Liver (tissue), 9 donors: ENCODE measurements around the gene DOCK11. TPM values are rescaled to one million over a fixed set of nuclear protein-coding genes. Genes with fewer than 3 reads are reported as not detected.
A peak's percentile ranks its signal among the peaks of the same experiment; 100 is the strongest.

Experiments used
- DNase-seq: peaks from one replicate; pipeline ENCODE4 v3.0.0-alpha.2; 2017; ENCODE audit warnings: low spot score
- H3K27ac ChIP-seq, 2 donors: one replicate each; pipeline ENCODE4 v1.7.0; 2013; ENCODE audit warnings: inconsistent platforms in 2 of 2, low read length in 2 of 2, control low read depth in 1 of 2, low read depth in 1 of 2, mild to moderate bottlenecking in 1 of 2
- H3K27me3 ChIP-seq, 4 donors: one replicate each; pipeline versions ENCODE4 v1.6.1 to v1.7.0; 2013; ENCODE audit warnings: low read length in 3 of 4, inconsistent platforms in 1 of 4, mild to moderate bottlenecking in 1 of 4, moderate library complexity in 1 of 4; ENCODE audit not compliant: control insufficient read depth in 4 of 4, insufficient read depth in 4 of 4
- H3K36me3 ChIP-seq, 4 donors: one replicate each; pipeline versions ENCODE4 v1.6.1 to v1.7.0; 2013; ENCODE audit warnings: low read length in 3 of 4, mild to moderate bottlenecking in 3 of 4, low read depth in 1 of 4, moderate library complexity in 1 of 4; ENCODE audit not compliant: control insufficient read depth in 4 of 4, insufficient read depth in 3 of 4
- H3K4me1 ChIP-seq, 4 donors: one replicate each; pipeline versions ENCODE4 v1.6.1 to v1.7.0; 2013; ENCODE audit warnings: low read length in 3 of 4, mild to moderate bottlenecking in 3 of 4, moderate library complexity in 1 of 4; ENCODE audit not compliant: control insufficient read depth in 4 of 4, insufficient read depth in 4 of 4
- H3K4me3 ChIP-seq, 3 donors: one replicate each; pipeline versions ENCODE4 v1.6.1 to v1.7.0; 2013; ENCODE audit warnings: low read length in 3 of 3, control low read depth in 1 of 3, low read depth in 1 of 3, mild to moderate bottlenecking in 1 of 3
- H3K9ac ChIP-seq, 2 donors: one replicate each; pipeline ENCODE4 v1.7.0; 2013; ENCODE audit warnings: low read length in 2 of 2, mild to moderate bottlenecking in 2 of 2, moderate library complexity in 2 of 2, control low read depth in 1 of 2, low read depth in 1 of 2
- H3K9me3 ChIP-seq, 4 donors: one replicate each; pipeline versions ENCODE4 v1.6.1 to v1.7.0; 2013; ENCODE audit warnings: low read length in 3 of 4; ENCODE audit not compliant: control insufficient read depth in 4 of 4
- EGR1 ChIP-seq, 2 donors: IDR thresholded peaks; 2 replicates each; pipeline ENCODE4 v1.6.1; 2016 to 2018; ENCODE audit warnings: antibody characterized with exemption in 2 of 2, low read depth in 2 of 2
- FOXA1 ChIP-seq: IDR thresholded peaks from 2 replicates; pipeline ENCODE4 v1.6.1; 2016; ENCODE audit warnings: antibody characterized with exemption
- FOXA2 ChIP-seq: IDR thresholded peaks from 2 replicates; pipeline ENCODE4 v1.6.1; 2016; ENCODE audit warnings: antibody characterized with exemption
- GABPA ChIP-seq, 2 donors: IDR thresholded peaks in 1 of 2; conservative IDR thresholded peaks in 1 of 2; 2 replicates each; pipeline ENCODE4 v1.6.1; 2016; ENCODE audit warnings: antibody characterized with exemption in 2 of 2, mild to moderate bottlenecking in 1 of 2, moderate library complexity in 1 of 2
- HNF4A ChIP-seq, 2 donors: conservative IDR thresholded peaks; 2 replicates each; pipeline ENCODE4 v1.6.1; 2016; ENCODE audit warnings: antibody characterized with exemption in 2 of 2, mild to moderate bottlenecking in 2 of 2
- NR2F2 ChIP-seq: IDR thresholded peaks from 2 replicates; pipeline ENCODE4 v1.6.1; 2016; ENCODE audit warnings: antibody characterized with exemption
- RAD21 ChIP-seq, 2 donors: IDR thresholded peaks; 2 replicates each; pipeline ENCODE4 v1.6.1; 2016; ENCODE audit warnings: antibody characterized with exemption in 2 of 2, mild to moderate bottlenecking in 2 of 2
- RXRA ChIP-seq, 2 donors: IDR thresholded peaks; 2 replicates each; pipeline ENCODE4 v1.6.1; 2017 to 2018; ENCODE audit warnings: antibody characterized with exemption in 2 of 2, mild to moderate bottlenecking in 1 of 2
- SP1 ChIP-seq: IDR thresholded peaks from 2 replicates; pipeline ENCODE4 v1.6.1; 2018; ENCODE audit warnings: antibody characterized with exemption, mild to moderate bottlenecking
- WGBS: extraction: QIAGEN DNeasy Blood & Tissue Kit; methylation state at CpG from one replicate; pipeline ENCODE4 v1.1.7; 2013; 5-methylcytosine and 5-hydroxymethylcytosine counted together
- polyA plus RNA-seq, 2 donors: library from polyadenylated mRNA; stranded (reverse) in 1 of 2; unstranded in 1 of 2; fragments of 200-250 nt in 1 of 2; fragments of >200 nt in 1 of 2; fragmentation: Nextera tagmentation in 1 of 2; extraction: Ambion mirVana in 1 of 2; gene quantifications; one replicate each; pipeline versions ENCODE4 v1.2.1 to v1.2.3, GENCODE V29; 2013 to 2015
- total RNA-seq, 2 donors: library from RNA; depleted of rRNA; stranded (reverse); fragments of >200 nt; gene quantifications; one replicate each; pipeline ENCODE4 v1.2.3, GENCODE V29; 2014
- TF ChIP-seq, protein P1 (sequence below): fragments of 150-350 bp; IDR thresholded peaks from 2 replicates; pipeline ENCODE4 v1.5.1; 2017; ENCODE audit warnings: improper control_type of control experiment, low read depth, low read length; ENCODE audit not compliant: missing input control
- TF ChIP-seq, protein P2 (sequence below): IDR thresholded peaks from 2 replicates; pipeline ENCODE4 v1.6.1; 2016; ENCODE audit warnings: antibody characterized with exemption
- TF ChIP-seq, protein P3 (sequence below): IDR thresholded peaks from 2 replicates; pipeline ENCODE4 v1.6.1; 2016; ENCODE audit warnings: antibody characterized with exemption
- TF ChIP-seq, protein P4 (sequence below): IDR thresholded peaks from 2 replicates; pipeline ENCODE4 v1.6.1; 2016; ENCODE audit warnings: antibody characterized with exemption, mild to moderate bottlenecking
- donor health status: healthy.
- donor health status: healthy.
- donor health status: healthy.
- donor health status: healthy.
- donor health status: healthy.

Gene DOCK11
- total and polyA plus RNA-seq, 4 donors = 1.3 to 9.3 (median 3.7) TPM

DNA sequence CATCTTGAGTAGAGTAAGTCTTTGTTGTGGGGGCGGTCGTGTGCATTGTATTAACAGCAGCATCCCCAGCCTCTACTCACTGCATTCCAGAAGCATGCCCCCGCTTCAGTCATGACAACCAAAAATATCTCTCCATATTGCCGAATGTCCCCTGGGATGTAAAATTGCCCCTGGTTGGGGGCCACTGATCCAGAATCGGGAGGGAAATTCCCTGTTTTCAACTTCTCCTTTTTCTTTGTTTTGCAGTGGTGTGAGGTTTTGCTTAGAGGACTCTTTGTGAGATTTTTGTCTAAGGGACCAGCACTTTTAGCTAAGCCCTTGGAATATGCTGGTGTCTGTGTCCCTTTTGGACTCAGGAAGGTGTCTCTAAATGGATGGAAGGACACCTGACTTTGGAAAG, 228.8 kb downstream of the DOCK11 start:
- no peaks in the 10 kb centered on the region for H3K36me3 ChIP-seq
- no peak for DNase-seq
- TF ChIP-seq FOXA1 = no peak
- TF ChIP-seq RAD21 (IDR thresholded peaks at IDR 0.05) = no peak
- TF ChIP-seq, protein P1, sequence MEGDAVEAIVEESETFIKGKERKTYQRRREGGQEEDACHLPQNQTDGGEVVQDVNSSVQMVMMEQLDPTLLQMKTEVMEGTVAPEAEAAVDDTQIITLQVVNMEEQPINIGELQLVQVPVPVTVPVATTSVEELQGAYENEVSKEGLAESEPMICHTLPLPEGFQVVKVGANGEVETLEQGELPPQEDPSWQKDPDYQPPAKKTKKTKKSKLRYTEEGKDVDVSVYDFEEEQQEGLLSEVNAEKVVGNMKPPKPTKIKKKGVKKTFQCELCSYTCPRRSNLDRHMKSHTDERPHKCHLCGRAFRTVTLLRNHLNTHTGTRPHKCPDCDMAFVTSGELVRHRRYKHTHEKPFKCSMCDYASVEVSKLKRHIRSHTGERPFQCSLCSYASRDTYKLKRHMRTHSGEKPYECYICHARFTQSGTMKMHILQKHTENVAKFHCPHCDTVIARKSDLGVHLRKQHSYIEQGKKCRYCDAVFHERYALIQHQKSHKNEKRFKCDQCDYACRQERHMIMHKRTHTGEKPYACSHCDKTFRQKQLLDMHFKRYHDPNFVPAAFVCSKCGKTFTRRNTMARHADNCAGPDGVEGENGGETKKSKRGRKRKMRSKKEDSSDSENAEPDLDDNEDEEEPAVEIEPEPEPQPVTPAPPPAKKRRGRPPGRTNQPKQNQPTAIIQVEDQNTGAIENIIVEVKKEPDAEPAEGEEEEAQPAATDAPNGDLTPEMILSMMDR = no peak
- TF ChIP-seq HNF4A (conservative IDR thresholded peaks at IDR 0.05) = no peak
- TF ChIP-seq GABPA (IDR thresholded peaks at IDR 0.05 in 1 of 2, conservative IDR thresholded peaks at IDR 0.05 in 1 of 2) = no peak
- TF ChIP-seq FOXA2 = no peak
- TF ChIP-seq, protein P2, sequence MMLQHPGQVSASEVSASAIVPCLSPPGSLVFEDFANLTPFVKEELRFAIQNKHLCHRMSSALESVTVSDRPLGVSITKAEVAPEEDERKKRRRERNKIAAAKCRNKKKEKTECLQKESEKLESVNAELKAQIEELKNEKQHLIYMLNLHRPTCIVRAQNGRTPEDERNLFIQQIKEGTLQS = no peak
- no peak overlapping the region for H3K9ac ChIP-seq
- 90% methylated on average over 5 of the region's 5 CpGs for WGBS
- peaks cover 9 to 28% (median 22%) of the 10 kb centered on the region in 4 donors for H3K4me1 ChIP-seq
- no peak overlapping the region for H3K27ac ChIP-seq
- H3K4me3 ChIP-seq = no peak overlapping the region
- no peaks in the 10 kb centered on the region for H3K27me3 ChIP-seq
- H3K9me3 ChIP-seq = no peaks in the 10 kb centered on the region

DNA sequence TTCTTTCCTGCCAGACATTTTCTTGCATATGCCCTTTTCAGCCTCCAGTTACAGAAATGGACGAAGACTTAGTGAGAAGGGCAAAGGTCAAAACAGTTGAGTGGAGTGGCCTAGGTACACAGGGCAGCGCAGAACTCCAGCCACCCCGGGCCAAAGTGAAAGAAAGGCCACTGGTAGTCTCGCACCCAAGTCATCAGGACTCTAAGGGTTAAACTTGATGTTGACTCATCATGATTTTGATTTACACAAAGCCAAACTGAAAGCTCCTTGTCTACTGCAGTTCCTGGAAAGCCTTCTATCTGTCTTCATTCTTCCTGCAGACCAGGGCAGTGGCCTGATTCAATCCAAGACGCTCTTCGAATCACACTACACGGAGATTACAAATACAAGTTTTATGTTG, 229.2 kb downstream of the DOCK11 start:
- H3K36me3 ChIP-seq = no peaks in the 10 kb centered on the region
- TF ChIP-seq RXRA (IDR thresholded peaks at IDR 0.05) = peak; percentile 31 to 57
- peak; percentile 30 to 53 for TF ChIP-seq HNF4A (conservative IDR thresholded peaks at IDR 0.05)
- TF ChIP-seq EGR1 (IDR thresholded peaks at IDR 0.05; ENCODE audit: low read depth in 2 of 2) = no peak
- TF ChIP-seq, protein P3, sequence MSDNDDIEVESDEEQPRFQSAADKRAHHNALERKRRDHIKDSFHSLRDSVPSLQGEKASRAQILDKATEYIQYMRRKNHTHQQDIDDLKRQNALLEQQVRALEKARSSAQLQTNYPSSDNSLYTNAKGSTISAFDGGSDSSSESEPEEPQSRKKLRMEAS = no peak
- TF ChIP-seq NR2F2 = no peak
- TF ChIP-seq FOXA2 = no peak
- TF ChIP-seq, protein P4, sequence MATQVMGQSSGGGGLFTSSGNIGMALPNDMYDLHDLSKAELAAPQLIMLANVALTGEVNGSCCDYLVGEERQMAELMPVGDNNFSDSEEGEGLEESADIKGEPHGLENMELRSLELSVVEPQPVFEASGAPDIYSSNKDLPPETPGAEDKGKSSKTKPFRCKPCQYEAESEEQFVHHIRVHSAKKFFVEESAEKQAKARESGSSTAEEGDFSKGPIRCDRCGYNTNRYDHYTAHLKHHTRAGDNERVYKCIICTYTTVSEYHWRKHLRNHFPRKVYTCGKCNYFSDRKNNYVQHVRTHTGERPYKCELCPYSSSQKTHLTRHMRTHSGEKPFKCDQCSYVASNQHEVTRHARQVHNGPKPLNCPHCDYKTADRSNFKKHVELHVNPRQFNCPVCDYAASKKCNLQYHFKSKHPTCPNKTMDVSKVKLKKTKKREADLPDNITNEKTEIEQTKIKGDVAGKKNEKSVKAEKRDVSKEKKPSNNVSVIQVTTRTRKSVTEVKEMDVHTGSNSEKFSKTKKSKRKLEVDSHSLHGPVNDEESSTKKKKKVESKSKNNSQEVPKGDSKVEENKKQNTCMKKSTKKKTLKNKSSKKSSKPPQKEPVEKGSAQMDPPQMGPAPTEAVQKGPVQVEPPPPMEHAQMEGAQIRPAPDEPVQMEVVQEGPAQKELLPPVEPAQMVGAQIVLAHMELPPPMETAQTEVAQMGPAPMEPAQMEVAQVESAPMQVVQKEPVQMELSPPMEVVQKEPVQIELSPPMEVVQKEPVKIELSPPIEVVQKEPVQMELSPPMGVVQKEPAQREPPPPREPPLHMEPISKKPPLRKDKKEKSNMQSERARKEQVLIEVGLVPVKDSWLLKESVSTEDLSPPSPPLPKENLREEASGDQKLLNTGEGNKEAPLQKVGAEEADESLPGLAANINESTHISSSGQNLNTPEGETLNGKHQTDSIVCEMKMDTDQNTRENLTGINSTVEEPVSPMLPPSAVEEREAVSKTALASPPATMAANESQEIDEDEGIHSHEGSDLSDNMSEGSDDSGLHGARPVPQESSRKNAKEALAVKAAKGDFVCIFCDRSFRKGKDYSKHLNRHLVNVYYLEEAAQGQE = no peak
- TF ChIP-seq SP1 = peak; percentile 15
- 25% methylated on average over 7 of the region's 7 CpGs for WGBS
- H3K9ac ChIP-seq = no peak overlapping the region
- DNase-seq = no peak
- peaks cover 11 to 30% (median 25%) of the 10 kb centered on the region in 4 donors for H3K4me1 ChIP-seq
- H3K27ac ChIP-seq = no peak overlapping the region
- H3K4me3 ChIP-seq = no peak overlapping the region
- no peaks in the 10 kb centered on the region for H3K27me3 ChIP-seq
- no peaks in the 10 kb centered on the region for H3K9me3 ChIP-seq
